Measurements from ENCODE around the gene PRORP. TPM values are rescaled to one million over a fixed set of nuclear protein-coding genes. Genes with fewer than 3 reads are reported as not detected.

Gene PRORP
- total and polyA plus RNA-seq, 2 of the 13 experiments (the other 11 are each of a cell fraction or from before 2014, with no cell fraction given), result 48.9 to 88.7 TPM

DNA sequence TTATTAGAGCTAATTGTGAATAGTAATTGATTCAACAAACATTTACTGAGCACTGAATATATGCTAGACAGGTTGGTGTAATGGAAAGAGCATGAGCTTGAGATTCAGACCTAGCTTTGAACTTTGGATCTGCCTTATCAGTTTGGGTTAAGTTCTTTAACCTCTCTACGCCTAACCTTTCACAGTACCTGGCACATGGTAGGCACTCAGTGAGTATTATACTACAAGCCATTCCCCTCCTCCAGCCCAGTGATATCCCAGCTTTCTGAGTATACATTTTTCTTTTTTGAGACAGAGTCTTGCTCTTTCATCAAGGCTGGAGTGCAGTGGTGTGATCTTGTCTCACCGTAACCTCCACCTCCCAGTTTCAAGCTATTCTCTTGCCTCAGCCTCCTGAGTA is 44.3 kb upstream of the PRORP start (continued):
- TF ChIP-seq PPARG (CRISPR knock-in tag; conservative IDR thresholded peaks at IDR 0.05), result peak; percentile 60; the same call in 1 of the 2 replicates
- no peak for TF ChIP-seq ZNF772 (CRISPR knock-in tag; IDR thresholded peaks at IDR 0.05)
- TF ChIP-seq IRF2 (CRISPR knock-in tag; IDR thresholded peaks at IDR 0.05), result no peak
- TF ChIP-seq NBN (conservative IDR thresholded peaks at IDR 0.05), result no peak
- TF ChIP-seq HDAC6 (IDR thresholded peaks at IDR 0.05; ENCODE audit: low read depth, low read length), result no peak
- TF ChIP-seq ZNF773 (CRISPR knock-in tag; IDR thresholded peaks at IDR 0.05; ENCODE audit: borderline replicate concordance), result no peak
- no peak for TF ChIP-seq RFX5 (IDR thresholded peaks at IDR 0.05; ENCODE audit: low read depth, low read length)
- no peak for TF ChIP-seq KDM2A (CRISPR knock-in tag; IDR thresholded peaks at IDR 0.05; ENCODE audit: borderline replicate concordance, low read depth)
- TF ChIP-seq, protein P1, sequence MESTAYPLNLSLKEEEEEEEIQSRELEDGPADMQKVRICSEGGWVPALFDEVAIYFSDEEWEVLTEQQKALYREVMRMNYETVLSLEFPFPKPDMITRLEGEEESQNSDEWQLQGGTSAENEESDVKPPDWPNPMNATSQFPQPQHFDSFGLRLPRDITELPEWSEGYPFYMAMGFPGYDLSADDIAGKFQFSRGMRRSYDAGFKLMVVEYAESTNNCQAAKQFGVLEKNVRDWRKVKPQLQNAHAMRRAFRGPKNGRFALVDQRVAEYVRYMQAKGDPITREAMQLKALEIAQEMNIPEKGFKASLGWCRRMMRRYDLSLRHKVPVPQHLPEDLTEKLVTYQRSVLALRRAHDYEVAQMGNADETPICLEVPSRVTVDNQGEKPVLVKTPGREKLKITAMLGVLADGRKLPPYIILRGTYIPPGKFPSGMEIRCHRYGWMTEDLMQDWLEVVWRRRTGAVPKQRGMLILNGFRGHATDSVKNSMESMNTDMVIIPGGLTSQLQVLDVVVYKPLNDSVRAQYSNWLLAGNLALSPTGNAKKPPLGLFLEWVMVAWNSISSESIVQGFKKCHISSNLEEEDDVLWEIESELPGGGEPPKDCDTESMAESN (CRISPR knock-in tag; conservative IDR thresholded peaks at IDR 0.05), result no peak
- TF ChIP-seq, protein P2, sequence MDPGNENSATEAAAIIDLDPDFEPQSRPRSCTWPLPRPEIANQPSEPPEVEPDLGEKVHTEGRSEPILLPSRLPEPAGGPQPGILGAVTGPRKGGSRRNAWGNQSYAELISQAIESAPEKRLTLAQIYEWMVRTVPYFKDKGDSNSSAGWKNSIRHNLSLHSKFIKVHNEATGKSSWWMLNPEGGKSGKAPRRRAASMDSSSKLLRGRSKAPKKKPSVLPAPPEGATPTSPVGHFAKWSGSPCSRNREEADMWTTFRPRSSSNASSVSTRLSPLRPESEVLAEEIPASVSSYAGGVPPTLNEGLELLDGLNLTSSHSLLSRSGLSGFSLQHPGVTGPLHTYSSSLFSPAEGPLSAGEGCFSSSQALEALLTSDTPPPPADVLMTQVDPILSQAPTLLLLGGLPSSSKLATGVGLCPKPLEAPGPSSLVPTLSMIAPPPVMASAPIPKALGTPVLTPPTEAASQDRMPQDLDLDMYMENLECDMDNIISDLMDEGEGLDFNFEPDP (CRISPR knock-in tag; conservative IDR thresholded peaks at IDR 0.05), result no peak
- no peak for TF ChIP-seq NFE2 (CRISPR knock-in tag; IDR thresholded peaks at IDR 0.05)
- no peak for TF ChIP-seq HHEX (CRISPR knock-in tag; IDR thresholded peaks at IDR 0.05)
- no peak for TF ChIP-seq ZNF350 (CRISPR knock-in tag; IDR thresholded peaks at IDR 0.05; ENCODE audit: borderline replicate concordance, low read depth)
- TF ChIP-seq, protein P3, sequence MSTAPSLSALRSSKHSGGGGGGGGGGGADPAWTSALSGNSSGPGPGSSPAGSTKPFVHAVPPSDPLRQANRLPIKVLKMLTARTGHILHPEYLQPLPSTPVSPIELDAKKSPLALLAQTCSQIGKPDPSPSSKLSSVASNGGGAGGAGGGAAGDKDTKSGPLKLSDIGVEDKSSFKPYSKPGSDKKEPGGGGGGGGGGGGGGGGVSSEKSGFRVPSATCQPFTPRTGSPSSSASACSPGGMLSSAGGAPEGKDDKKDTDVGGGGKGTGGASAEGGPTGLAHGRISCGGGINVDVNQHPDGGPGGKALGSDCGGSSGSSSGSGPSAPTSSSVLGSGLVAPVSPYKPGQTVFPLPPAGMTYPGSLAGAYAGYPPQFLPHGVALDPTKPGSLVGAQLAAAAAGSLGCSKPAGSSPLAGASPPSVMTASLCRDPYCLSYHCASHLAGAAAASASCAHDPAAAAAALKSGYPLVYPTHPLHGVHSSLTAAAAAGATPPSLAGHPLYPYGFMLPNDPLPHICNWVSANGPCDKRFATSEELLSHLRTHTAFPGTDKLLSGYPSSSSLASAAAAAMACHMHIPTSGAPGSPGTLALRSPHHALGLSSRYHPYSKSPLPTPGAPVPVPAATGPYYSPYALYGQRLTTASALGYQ (CRISPR knock-in tag; IDR thresholded peaks at IDR 0.05), result no peak
- TF ChIP-seq ZNF253 (CRISPR knock-in tag; IDR thresholded peaks at IDR 0.05; ENCODE audit: borderline replicate concordance), result no peak
- TF ChIP-seq MXD1 (CRISPR knock-in tag; IDR thresholded peaks at IDR 0.05), result no peak
- TF ChIP-seq MBD4 (IDR thresholded peaks at IDR 0.05; ENCODE audit: borderline replicate concordance, low read length), result no peak
- peak; percentile 63; the same call in 1 of the 2 replicates for TF ChIP-seq GATA4 (IDR thresholded peaks at IDR 0.05; ENCODE audit: borderline replicate concordance, low read depth)
- TF ChIP-seq SAP130 (CRISPR knock-in tag; IDR thresholded peaks at IDR 0.05; ENCODE audit: low read depth), result peak; percentile 41; the same call in 1 of the 2 replicates
- no peak for TF ChIP-seq CCAR2 (optimal IDR thresholded peaks at IDR 0.05; ENCODE audit: low read depth, low read length)
- TF ChIP-seq ZSCAN20 (CRISPR knock-in tag; IDR thresholded peaks at IDR 0.05; ENCODE audit: borderline replicate concordance), result no peak; the same call in 1 of the 2 replicates
- no peak for TF ChIP-seq ARHGAP35 (CRISPR knock-in tag; IDR thresholded peaks at IDR 0.05; ENCODE audit: borderline replicate concordance)
- TF ChIP-seq AGO1 (IDR thresholded peaks at IDR 0.05; ENCODE audit: low read depth, low read length, poor library complexity, severe bottlenecking), result no peak
- TF ChIP-seq ZNF562 (CRISPR knock-in tag; IDR thresholded peaks at IDR 0.05; ENCODE audit: borderline replicate concordance), result no peak
- no peak for TF ChIP-seq NFE2L1 (CRISPR knock-in tag; IDR thresholded peaks at IDR 0.05; ENCODE audit: borderline replicate concordance)
- TF ChIP-seq GTF2F1 (IDR thresholded peaks at IDR 0.05; ENCODE audit: low read length), result no peak
- no peak for TF ChIP-seq IRX3 (CRISPR knock-in tag; IDR thresholded peaks at IDR 0.05; ENCODE audit: borderline replicate concordance, low read depth)
- no peak for TF ChIP-seq TRIM24 (CRISPR knock-in tag; IDR thresholded peaks at IDR 0.05)

Data from HepG2 (cell line).